Effector memory CD8-positive, alpha-beta T cell (primary cell): ENCODE measurements around the gene TRHDE.

Experiments
- ATAC-seq: fragments of 150-1000 bp; cut with Tn5 transposase; replicated peaks from 2 replicates; pipeline ENCODE4 v1.10.0; 2021; ENCODE audit warnings: mild to moderate bottlenecking, moderate library complexity
- DNase-seq, 3 experiments: peaks; one replicate each; pipeline ENCODE4 v3.0.0; 2021
- H3K27ac Mint-ChIP-seq, 2 donors: one replicate each; pipeline ENCODE4 v1.8.0; 2022; ENCODE audit warnings: mild to moderate bottlenecking in 2 of 2, mixed read lengths in 2 of 2, moderate library complexity in 2 of 2
- H3K27me3 Mint-ChIP-seq, 2 donors: one replicate each; pipeline ENCODE4 v1.8.0; 2022; ENCODE audit warnings: mixed read lengths in 2 of 2
- H3K36me3 Mint-ChIP-seq: one replicate; pipeline ENCODE4 v1.8.0; 2022; ENCODE audit warnings: mild to moderate bottlenecking, moderate library complexity, mixed read lengths; ENCODE audit not compliant: insufficient read depth
- H3K4me1 Mint-ChIP-seq, 2 donors: one replicate each; pipeline ENCODE4 v1.8.0; 2022; ENCODE audit warnings: low read depth in 2 of 2, mixed read lengths in 2 of 2
- H3K4me3 Mint-ChIP-seq, 2 donors: one replicate each; pipeline ENCODE4 v1.8.0; 2022; ENCODE audit warnings: mild to moderate bottlenecking in 2 of 2, mixed read lengths in 2 of 2, moderate library complexity in 2 of 2
- H3K9me3 Mint-ChIP-seq, 2 donors: one replicate each; pipeline ENCODE4 v1.8.0; 2022; ENCODE audit warnings: mixed read lengths in 2 of 2

Gene TRHDE

DNA sequence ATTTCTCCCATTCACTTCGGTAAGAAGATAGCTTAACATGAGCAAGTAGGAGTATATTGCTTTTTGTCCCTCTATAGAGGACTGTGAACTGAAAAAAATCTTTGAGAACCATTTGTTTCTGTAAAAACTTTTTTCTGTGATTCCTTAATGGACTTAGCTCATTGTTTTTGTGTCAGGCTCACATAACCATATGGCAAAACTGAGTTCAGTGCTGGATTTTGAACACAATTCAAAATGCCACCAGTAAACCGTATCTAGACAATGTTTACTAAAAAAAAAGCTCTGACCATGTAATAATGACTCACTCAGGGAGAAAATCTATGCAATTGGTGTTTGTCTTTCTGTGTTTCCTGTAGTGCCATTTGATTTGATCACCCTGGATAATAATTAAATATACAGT is 5.2 kb downstream of the TRHDE start:
- no peaks in the 10 kb centered on the region for H3K4me1 Mint-ChIP-seq
- DNase-seq (no peak), ATAC-seq (no peak)
- peaks cover 0 to 3% of the 10 kb centered on the region in 2 donors for H3K9me3 Mint-ChIP-seq
- no peak overlapping the region for H3K4me3 Mint-ChIP-seq
- H3K36me3 Mint-ChIP-seq: no peaks in the 10 kb centered on the region
- H3K27ac Mint-ChIP-seq: no peak overlapping the region
- peaks cover 12 to 18% of the 10 kb centered on the region in 2 donors for H3K27me3 Mint-ChIP-seq

GRCh38 chr12:72278894-72279293 is 6.7 kb downstream of the TRHDE start:
- Mint-ChIP-seq H3K27ac (no peak overlapping the region), H3K4me3 (no peak overlapping the region), H3K4me1 (no peaks in the 10 kb centered on the region), H3K9me3 (peaks cover 0 to 3% of the 10 kb centered on the region in 2 donors), H3K27me3 (peaks cover 9 to 12% of the 10 kb centered on the region in 2 donors), H3K36me3 (no peaks in the 10 kb centered on the region)
- ATAC-seq (no peak), DNase-seq (no peak)

DNA sequence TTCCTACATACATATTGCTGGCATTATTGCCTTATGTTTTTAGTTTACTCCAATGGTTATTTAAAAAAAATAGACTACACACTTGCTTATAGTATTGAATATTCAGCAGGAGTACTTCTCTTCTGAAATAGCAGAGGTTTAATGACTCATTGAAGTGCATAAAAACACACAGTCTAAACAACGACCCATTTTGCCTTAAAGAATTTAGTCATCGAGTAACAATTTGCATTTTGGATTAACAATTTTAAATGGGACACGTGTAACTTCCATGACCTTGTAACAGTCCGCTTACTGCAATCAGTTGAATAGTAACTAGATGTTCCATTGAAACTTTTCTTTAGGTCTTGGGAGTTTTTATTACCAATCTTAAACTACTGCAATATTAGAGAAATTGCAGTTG is 9.0 kb downstream of the TRHDE start:
- DNase-seq (no peak), ATAC-seq (no peak)
- Mint-ChIP-seq H3K36me3 (peaks cover 3% of the 10 kb centered on the region), H3K27me3 (no peaks in the 10 kb centered on the region), H3K27ac (no peak overlapping the region), H3K9me3 (peaks cover 0 to 3% of the 10 kb centered on the region in 2 donors), H3K4me1 (no peaks in the 10 kb centered on the region), H3K4me3 (no peak overlapping the region)

GRCh38 chr12:72282721-72283120 is 10.6 kb downstream of the TRHDE start:
- Mint-ChIP-seq H3K4me1 (no peaks in the 10 kb centered on the region), H3K4me3 (no peak overlapping the region), H3K27me3 (no peaks in the 10 kb centered on the region), H3K27ac (no peak overlapping the region), H3K36me3 (peaks cover 3% of the 10 kb centered on the region), H3K9me3 (peaks cover 0 to 3% of the 10 kb centered on the region in 2 donors)
- ATAC-seq (no peak), DNase-seq (no peak)

DNA sequence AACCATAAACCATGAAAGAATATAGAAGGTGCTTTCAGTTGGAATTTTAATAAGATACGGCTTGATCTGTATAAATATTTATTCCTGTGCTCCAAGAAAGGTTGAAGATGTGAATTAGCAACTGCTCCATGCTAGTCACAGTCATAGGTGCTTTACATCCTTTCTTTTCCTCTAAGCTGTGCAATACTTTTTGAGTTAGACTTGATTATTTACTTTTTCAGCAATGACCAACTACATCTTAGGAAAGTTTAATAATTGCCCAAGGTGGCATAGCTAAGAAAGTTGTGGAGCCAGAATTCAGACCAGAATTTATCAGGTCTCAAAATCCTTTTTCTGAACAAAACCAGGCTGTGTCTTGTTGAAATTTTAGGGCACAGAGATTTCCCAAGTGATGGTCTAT is 13.7 kb downstream of the TRHDE start:
- no peaks in the 10 kb centered on the region for H3K27me3 Mint-ChIP-seq

DNA sequence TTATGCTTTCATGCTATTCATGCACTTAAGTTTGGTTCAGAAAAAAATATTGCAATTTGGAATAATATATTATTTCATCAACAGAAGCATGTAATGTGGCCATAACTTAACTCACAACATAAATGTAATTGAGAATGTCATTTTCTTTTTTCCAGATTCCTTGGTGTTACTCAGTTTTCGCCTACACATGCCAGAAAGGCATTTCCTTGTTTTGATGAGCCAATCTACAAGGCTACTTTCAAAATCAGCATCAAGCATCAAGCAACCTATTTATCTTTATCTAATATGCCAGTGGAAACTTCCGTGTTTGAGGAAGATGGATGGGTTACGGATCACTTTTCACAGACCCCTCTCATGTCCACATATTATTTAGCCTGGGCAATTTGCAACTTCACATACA is 14.4 kb downstream of the TRHDE start:
- Mint-ChIP-seq H3K27me3 (no peaks in the 10 kb centered on the region), H3K4me1 (no peaks in the 10 kb centered on the region), H3K36me3 (peaks cover 3% of the 10 kb centered on the region), H3K4me3 (no peak overlapping the region), H3K9me3 (no peaks in the 10 kb centered on the region), H3K27ac (no peak overlapping the region)
- ATAC-seq (no peak), DNase-seq (no peak)

More for the DNA sequence above, 13.7 kb downstream of the TRHDE start:
- Mint-ChIP-seq H3K9me3 (no peaks in the 10 kb centered on the region), H3K4me3 (no peak overlapping the region), H3K36me3 (peaks cover 3% of the 10 kb centered on the region), H3K27ac (no peak overlapping the region), H3K4me1 (no peaks in the 10 kb centered on the region)
- no peak for ATAC-seq
- no peak for DNase-seq

- Mint-ChIP-seq H3K27me3 (no peaks in the 10 kb centered on the region), H3K9me3 (no peaks in the 10 kb centered on the region), H3K36me3 (peaks cover 5% of the 10 kb centered on the region), H3K4me3 (no peak overlapping the region), H3K27ac (no peak overlapping the region), H3K4me1 (no peaks in the 10 kb centered on the region)
- no peak for ATAC-seq
- DNase-seq: no peak
These were observed 16.3 kb downstream of the TRHDE start for GRCh38 chr12:72288436-72288835.

DNA sequence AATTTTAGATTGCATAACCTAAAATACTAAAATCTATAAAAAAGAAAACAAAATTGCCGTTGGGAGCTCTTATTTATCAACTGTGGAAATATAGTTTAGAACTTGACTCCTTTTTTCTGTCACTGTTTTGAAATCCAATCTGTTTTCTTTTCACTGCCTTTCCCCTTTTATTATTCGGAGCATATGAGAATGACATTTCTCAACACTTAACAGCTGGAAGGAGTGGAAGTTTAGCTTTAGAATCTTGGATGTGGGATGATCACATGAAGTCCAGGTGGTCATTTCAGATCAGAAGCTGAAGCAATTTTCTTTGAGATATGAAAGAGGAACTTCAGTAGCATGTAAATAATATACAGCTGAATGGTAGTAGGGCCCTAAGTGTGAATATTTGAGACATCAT is 16.7 kb downstream of the TRHDE start:
- DNase-seq: no peak
- ATAC-seq: no peak
- Mint-ChIP-seq H3K4me1 (no peaks in the 10 kb centered on the region), H3K27ac (no peak overlapping the region), H3K27me3 (no peaks in the 10 kb centered on the region), H3K4me3 (no peak overlapping the region), H3K36me3 (peaks cover 5% of the 10 kb centered on the region), H3K9me3 (no peaks in the 10 kb centered on the region)

DNA sequence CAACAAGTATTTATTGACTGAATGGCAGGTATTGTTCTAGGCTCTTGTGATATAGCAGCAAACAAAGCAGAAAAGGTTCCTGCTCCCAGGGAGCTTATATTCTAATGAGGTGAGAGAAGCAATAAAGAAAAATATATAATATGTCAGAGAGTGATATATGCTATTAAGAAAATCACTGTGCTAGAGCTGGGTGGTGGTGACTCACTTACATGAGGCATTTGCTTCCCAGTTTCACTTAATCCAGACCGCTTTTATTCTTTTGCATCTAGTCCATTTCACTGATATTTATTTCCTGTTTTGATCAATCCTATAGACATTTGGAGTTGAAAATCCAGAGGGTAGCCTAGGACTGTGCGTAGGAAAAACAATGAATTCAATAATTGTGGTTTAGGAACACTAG is 17.5 kb downstream of the TRHDE start:
- Mint-ChIP-seq H3K4me1 (no peaks in the 10 kb centered on the region), H3K9me3 (no peaks in the 10 kb centered on the region), H3K36me3 (peaks cover 5% of the 10 kb centered on the region), H3K4me3 (no peak overlapping the region), H3K27ac (no peak overlapping the region), H3K27me3 (no peaks in the 10 kb centered on the region)
- no peak for ATAC-seq
- DNase-seq: no peak

DNA sequence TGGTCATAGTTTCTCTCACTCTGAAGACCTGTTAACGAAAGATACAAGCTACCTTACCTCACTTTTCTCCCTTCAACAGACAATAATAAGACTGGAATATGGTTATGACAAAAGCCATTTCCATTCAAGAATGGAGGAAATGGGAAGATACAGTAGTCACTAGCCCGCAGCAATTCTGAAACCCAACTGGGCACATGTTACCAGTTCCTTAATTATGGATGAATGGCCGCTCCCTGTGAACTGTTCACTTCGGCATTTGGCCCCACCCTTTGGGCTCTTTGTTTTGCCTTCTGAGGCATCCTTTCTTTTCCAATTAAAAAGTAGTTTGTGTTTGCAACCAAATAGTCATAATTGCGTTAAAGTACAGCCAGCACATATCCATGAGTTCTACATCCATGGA is 19.0 kb downstream of the TRHDE start:
- H3K36me3 Mint-ChIP-seq: peaks cover 2% of the 10 kb centered on the region
- ATAC-seq: no peak

DNA sequence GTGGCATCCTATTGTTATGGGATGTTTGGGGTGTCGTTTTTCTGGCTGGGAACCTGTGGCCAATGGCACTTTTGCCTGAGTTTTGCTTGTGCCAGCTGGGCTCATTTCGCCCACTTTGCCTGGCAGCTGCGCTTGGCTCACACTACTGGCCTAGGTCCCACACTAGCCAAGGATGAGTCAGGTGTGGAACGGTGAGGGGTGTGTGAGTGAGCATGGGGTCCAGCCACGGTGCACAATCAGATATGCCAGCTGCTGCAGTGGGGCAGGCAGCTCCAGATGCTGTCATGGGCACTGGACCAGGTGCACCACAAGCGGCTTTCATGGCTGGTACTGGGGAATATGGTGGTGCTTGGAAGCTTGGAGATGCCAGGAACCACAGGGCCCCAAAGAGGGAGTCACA is 21.5 kb downstream of the TRHDE start:
- Mint-ChIP-seq H3K27ac (no peak overlapping the region), H3K4me3 (no peak overlapping the region), H3K9me3 (peaks cover 8 to 13% of the 10 kb centered on the region in 2 donors), H3K27me3 (no peaks in the 10 kb centered on the region), H3K36me3 (peaks cover 2% of the 10 kb centered on the region), H3K4me1 (no peaks in the 10 kb centered on the region)
- DNase-seq (no peak), ATAC-seq (no peak)

More for the DNA sequence above, 19.0 kb downstream of the TRHDE start:
- H3K9me3 Mint-ChIP-seq: no peaks in the 10 kb centered on the region
- no peak for DNase-seq
- no peaks in the 10 kb centered on the region for H3K4me1 Mint-ChIP-seq
- H3K4me3 Mint-ChIP-seq: no peak overlapping the region
- no peaks in the 10 kb centered on the region for H3K27me3 Mint-ChIP-seq
- no peak overlapping the region for H3K27ac Mint-ChIP-seq

GRCh38 chr12:72295101-72295500 is 22.9 kb downstream of the TRHDE start:
- no peak for ATAC-seq

DNA sequence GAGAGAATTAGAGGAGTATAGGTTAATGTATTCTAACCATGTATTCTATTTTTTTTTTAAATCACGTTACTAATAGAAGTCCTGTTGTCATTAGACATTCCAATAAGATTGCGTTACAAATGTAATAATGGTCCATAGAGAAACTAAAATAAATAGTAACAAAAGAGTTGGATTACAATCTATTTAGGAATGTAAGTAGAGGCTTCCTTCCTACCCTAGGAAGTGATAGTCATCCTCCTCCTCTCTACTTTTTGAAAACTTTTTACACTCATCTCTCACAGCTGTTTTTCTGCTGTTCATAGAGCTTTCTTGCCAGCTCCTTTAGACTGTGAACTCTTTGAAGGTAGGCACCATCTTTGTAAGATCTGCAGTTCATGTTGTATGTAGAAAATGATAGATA is 23.6 kb downstream of the TRHDE start:
- Mint-ChIP-seq H3K36me3 (peaks cover 2% of the 10 kb centered on the region), H3K4me1 (no peaks in the 10 kb centered on the region), H3K27ac (no peak overlapping the region), H3K4me3 (no peak overlapping the region), H3K9me3 (peaks cover 8 to 13% of the 10 kb centered on the region in 2 donors), H3K27me3 (no peaks in the 10 kb centered on the region)
- ATAC-seq (no peak), DNase-seq (no peak)

More at GRCh38 chr12:72295101-72295500, 22.9 kb downstream of the TRHDE start:
- Mint-ChIP-seq H3K27me3 (no peaks in the 10 kb centered on the region), H3K27ac (no peak overlapping the region), H3K4me3 (no peak overlapping the region), H3K9me3 (peaks cover 8 to 13% of the 10 kb centered on the region in 2 donors), H3K36me3 (peaks cover 2% of the 10 kb centered on the region), H3K4me1 (no peaks in the 10 kb centered on the region)
- no peak for DNase-seq

- no peak for DNase-seq
These were observed 24.2 kb downstream of the TRHDE start for GRCh38 chr12:72296389-72296788.

DNA sequence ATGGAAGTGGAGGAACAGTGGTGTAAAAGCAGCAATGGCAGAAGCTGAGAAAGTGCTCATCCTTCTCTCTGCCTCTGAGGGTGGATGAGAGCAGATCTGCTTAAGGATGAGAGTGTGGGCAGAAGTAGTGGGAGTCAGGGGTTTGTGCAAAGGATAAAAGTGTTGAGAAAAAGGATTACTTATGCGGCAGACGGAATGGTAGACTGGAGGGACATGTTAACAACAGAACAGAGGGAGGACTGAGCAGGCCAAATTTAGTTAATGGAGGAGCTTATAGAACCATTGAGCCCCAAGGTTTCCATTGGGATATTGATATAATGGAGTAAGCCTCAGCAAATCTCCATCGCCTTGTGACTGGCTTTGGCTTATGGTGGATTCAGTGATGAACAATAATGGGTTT is 25.5 kb downstream of the TRHDE start:
- no peaks in the 10 kb centered on the region for H3K27me3 Mint-ChIP-seq
- peaks cover under 1% of the 10 kb centered on the region for H3K36me3 Mint-ChIP-seq
- ATAC-seq: no peak
- H3K27ac Mint-ChIP-seq: no peak overlapping the region
- H3K4me1 Mint-ChIP-seq: no peaks in the 10 kb centered on the region
- H3K9me3 Mint-ChIP-seq: peaks cover 8 to 20% of the 10 kb centered on the region in 2 donors
- no peak overlapping the region for H3K4me3 Mint-ChIP-seq
- DNase-seq: no peak

More at GRCh38 chr12:72296389-72296788, 24.2 kb downstream of the TRHDE start:
- Mint-ChIP-seq H3K4me1 (no peaks in the 10 kb centered on the region), H3K36me3 (peaks cover 2% of the 10 kb centered on the region), H3K4me3 (no peak overlapping the region), H3K27me3 (no peaks in the 10 kb centered on the region), H3K9me3 (peaks cover 8 to 13% of the 10 kb centered on the region in 2 donors), H3K27ac (no peak overlapping the region)
- no peak for ATAC-seq
